ENCODE measurements around the gene RUNDC3A. TPM values are rescaled to one million over a fixed set of nuclear protein-coding genes. Genes with fewer than 3 reads are reported as not detected.

RUNDC3A gene
- total and polyA plus RNA-seq, 8 donors: 0.43 to 40.8 (median 4.5) TPM; not detected in 1

DNA sequence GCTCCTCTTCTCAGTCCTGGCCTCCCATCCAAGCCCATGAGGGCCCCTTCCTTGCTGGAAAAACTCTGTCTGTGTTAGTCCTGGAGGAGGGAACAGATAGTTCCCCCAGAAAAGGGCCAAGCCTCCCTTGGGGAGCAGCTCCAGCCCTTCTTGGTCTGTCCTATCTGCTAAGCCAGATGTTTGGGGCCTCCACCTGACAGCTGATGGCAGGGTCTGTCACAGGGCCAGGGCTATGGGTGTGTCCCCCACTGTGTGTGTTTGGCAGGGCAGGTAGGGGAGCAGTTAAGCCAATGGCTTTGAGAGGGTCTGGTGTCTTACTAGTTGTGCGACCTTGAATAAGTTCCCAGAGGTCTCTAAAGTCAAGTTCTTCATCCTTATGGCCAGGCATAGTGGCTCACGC, 26.8 kb upstream of the RUNDC3A start:
- Histone ChIP-seq H3K4me1 (peaks cover 6 to 16% (median 13%) of the 10 kb centered on the region in 4 donors), H3K27me3 (no peaks in the 10 kb centered on the region), H3K9me3 (no peaks in the 10 kb centered on the region), H3K4me3 (no peak overlapping the region), H3K27ac (no peak overlapping the region), H3K36me3 (no peaks in the 10 kb centered on the region)
- intact Hi-C loops (cut with DNase I; ENCODE audit: low total_unique reads): no loop called here
- DNase-seq: peak in 1 of 2 donors; percentile 20
- TF ChIP-seq, protein P1, sequence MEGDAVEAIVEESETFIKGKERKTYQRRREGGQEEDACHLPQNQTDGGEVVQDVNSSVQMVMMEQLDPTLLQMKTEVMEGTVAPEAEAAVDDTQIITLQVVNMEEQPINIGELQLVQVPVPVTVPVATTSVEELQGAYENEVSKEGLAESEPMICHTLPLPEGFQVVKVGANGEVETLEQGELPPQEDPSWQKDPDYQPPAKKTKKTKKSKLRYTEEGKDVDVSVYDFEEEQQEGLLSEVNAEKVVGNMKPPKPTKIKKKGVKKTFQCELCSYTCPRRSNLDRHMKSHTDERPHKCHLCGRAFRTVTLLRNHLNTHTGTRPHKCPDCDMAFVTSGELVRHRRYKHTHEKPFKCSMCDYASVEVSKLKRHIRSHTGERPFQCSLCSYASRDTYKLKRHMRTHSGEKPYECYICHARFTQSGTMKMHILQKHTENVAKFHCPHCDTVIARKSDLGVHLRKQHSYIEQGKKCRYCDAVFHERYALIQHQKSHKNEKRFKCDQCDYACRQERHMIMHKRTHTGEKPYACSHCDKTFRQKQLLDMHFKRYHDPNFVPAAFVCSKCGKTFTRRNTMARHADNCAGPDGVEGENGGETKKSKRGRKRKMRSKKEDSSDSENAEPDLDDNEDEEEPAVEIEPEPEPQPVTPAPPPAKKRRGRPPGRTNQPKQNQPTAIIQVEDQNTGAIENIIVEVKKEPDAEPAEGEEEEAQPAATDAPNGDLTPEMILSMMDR (IDR thresholded peaks at IDR 0.05): no peak
- no peak for TF ChIP-seq POLR2A (IDR thresholded peaks at IDR 0.05)
- no peak for TF ChIP-seq EP300 (IDR thresholded peaks at IDR 0.05)
- TF ChIP-seq POLR2AphosphoS5 (IDR thresholded peaks at IDR 0.05): no peak
- WGBS, 5 donors: 85 to 100% (median 91%) methylated on average over 2 of the region's 2 CpGs

DNA sequence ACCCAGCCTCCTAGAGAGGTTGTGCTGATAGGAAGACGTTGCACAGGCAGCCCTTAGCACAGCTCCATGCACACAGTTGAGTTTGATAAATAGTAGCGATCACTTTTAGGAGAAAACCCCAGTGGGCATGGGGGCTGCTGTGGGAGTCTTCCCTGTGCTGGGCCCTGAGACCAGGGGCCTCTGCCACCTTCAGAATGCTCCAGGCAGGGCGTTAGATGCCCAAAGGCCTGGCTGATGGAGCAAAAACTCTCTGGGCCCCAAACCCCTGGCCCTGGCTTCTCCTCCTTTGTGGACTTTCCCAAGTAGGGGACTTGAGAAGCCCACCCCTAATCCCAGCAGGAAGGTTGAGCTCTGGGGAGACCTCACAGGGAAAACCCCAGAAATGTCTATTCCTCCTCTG, 26.1 kb upstream of the RUNDC3A start:
- H3K36me3 ChIP-seq: no peaks in the 10 kb centered on the region
- H3K4me3 ChIP-seq: no peak overlapping the region
- 62 to 83% (median 71%) methylated on average over 2 to 3 of the region's 3 CpGs for WGBS, 5 donors
- H3K9me3 ChIP-seq: no peaks in the 10 kb centered on the region
- DNase-seq: no peak
- TF ChIP-seq, protein P1 (IDR thresholded peaks at IDR 0.05): no peak
- TF ChIP-seq EP300 (IDR thresholded peaks at IDR 0.05): no peak
- TF ChIP-seq POLR2A (IDR thresholded peaks at IDR 0.05): no peak
- no peak for TF ChIP-seq POLR2AphosphoS5 (IDR thresholded peaks at IDR 0.05)
- no peak overlapping the region for H3K27ac ChIP-seq
- H3K4me1 ChIP-seq: peaks cover 6 to 16% (median 13%) of the 10 kb centered on the region in 4 donors
- intact Hi-C loops (cut with DNase I; ENCODE audit: low total_unique reads): no loop called here
- H3K27me3 ChIP-seq: no peaks in the 10 kb centered on the region

DNA sequence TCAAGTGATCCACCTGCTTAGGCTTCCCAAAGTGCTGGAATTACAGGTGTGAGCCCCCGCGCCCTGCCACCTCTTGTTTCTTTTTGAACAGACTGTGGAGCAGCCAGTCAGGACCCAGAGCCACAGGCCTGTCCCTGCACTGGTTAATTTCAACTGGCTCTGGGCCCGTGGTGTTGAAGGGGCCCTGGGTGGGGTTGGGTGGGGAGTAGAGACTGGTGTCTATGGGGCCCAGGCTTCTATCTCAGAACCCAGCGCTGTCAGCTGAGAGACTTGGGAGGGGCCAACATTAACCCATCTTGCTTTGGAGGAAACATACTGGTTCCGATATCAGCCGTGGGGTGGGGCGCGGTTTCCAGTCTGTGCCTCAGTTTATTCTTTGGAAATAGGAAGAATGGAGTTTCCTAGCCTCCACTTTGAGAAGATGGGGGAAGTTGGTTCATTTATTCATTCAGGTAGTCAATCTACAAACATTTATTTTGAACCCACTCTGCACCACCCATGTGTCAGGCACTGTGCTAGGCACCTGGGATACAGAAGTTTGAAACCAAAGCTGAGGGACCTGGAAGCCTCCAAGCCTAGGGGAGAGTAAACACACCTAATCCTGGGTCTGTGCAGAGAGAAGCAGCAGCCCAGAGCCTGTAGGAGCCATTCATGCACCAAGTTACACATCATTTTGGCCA, 24.9 kb upstream of the RUNDC3A start:
- Histone ChIP-seq H3K27ac (no peak overlapping the region), H3K9me3 (no peaks in the 10 kb centered on the region), H3K4me3 (no peak overlapping the region), H3K36me3 (no peaks in the 10 kb centered on the region), H3K4me1 (peaks cover 6 to 16% (median 13%) of the 10 kb centered on the region in 4 donors), H3K27me3 (no peaks in the 10 kb centered on the region)
- intact Hi-C loops (cut with DNase I; ENCODE audit: low total_unique reads): no loop called here
- no peak for DNase-seq
- WGBS, 5 donors: 80 to 86% (median 81%) methylated on average over 8 of the region's 8 CpGs
- TF ChIP-seq POLR2A (IDR thresholded peaks at IDR 0.05) (no peak), POLR2AphosphoS5 (IDR thresholded peaks at IDR 0.05) (no peak), EP300 (IDR thresholded peaks at IDR 0.05) (no peak)
- TF ChIP-seq, protein P1 (IDR thresholded peaks at IDR 0.05): no peak

DNA sequence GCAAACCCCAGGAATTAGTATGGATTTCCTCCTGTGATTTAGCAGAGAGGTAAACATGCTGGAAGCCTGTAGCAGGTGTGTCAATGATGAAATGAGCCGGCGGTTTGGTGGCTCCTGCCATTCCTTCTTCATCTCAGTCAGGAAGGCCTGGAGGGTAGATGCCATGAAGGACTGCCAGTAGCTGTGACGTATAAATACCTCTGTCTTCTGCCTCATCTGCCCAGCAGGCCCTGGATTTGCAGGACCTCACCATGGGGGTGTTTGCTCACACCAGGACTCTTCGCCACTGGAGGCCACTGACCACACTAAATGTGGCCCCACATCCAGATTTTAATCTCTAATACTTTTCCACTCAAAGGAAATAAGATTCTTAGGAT, 24.4 kb upstream of the RUNDC3A start:
- DNase-seq: no peak
- H3K4me1 ChIP-seq: peaks cover 6 to 16% (median 13%) of the 10 kb centered on the region in 4 donors
- H3K36me3 ChIP-seq: no peaks in the 10 kb centered on the region
- TF ChIP-seq POLR2A (IDR thresholded peaks at IDR 0.05) (no peak), POLR2AphosphoS5 (IDR thresholded peaks at IDR 0.05) (no peak), EP300 (IDR thresholded peaks at IDR 0.05) (no peak)
- TF ChIP-seq, protein P1 (IDR thresholded peaks at IDR 0.05): no peak
- no peaks in the 10 kb centered on the region for H3K9me3 ChIP-seq
- 69 to 86% (median 82%) methylated on average over 4 of the region's 4 CpGs for WGBS, 5 donors
- intact Hi-C loops (cut with DNase I; ENCODE audit: low total_unique reads): no loop called here
- no peaks in the 10 kb centered on the region for H3K27me3 ChIP-seq
- H3K4me3 ChIP-seq: no peak overlapping the region
- no peak overlapping the region for H3K27ac ChIP-seq
